Epithelial cell of esophagus (primary cell): ENCODE measurements around the gene SNTB2.
"Not testable (repeated sequence)": the region's sequence is repeated elsewhere in the genome, so short reads cannot be mapped to it uniquely, and the experiment has no call there.

Experiments
- DNase-seq: peaks from one replicate; pipeline ENCODE4 v3.0.0; 2010; ENCODE audit warnings: low read depth
- H3K4me3 ChIP-seq: 2 replicates; pipeline ENCODE4 v1.5.1; 2011; ENCODE audit warnings: mild to moderate bottlenecking, low read length, control low read depth
- TF ChIP-seq, protein P1 (sequence below): IDR thresholded peaks from 2 replicates; pipeline ENCODE4 v1.5.1; 2011; ENCODE audit warnings: low read depth, mild to moderate bottlenecking, low read length, control low read depth, inconsistent platforms; ENCODE audit not compliant: insufficient read depth; ENCODE audit errors: missing control alignments

SNTB2 gene

GRCh38 chr16:69294051-69294450 lies 107.1 kb downstream of the SNTB2 start:
- DNase-seq: peak; percentile 79
- TF ChIP-seq, protein P1, sequence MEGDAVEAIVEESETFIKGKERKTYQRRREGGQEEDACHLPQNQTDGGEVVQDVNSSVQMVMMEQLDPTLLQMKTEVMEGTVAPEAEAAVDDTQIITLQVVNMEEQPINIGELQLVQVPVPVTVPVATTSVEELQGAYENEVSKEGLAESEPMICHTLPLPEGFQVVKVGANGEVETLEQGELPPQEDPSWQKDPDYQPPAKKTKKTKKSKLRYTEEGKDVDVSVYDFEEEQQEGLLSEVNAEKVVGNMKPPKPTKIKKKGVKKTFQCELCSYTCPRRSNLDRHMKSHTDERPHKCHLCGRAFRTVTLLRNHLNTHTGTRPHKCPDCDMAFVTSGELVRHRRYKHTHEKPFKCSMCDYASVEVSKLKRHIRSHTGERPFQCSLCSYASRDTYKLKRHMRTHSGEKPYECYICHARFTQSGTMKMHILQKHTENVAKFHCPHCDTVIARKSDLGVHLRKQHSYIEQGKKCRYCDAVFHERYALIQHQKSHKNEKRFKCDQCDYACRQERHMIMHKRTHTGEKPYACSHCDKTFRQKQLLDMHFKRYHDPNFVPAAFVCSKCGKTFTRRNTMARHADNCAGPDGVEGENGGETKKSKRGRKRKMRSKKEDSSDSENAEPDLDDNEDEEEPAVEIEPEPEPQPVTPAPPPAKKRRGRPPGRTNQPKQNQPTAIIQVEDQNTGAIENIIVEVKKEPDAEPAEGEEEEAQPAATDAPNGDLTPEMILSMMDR: no peak

DNA sequence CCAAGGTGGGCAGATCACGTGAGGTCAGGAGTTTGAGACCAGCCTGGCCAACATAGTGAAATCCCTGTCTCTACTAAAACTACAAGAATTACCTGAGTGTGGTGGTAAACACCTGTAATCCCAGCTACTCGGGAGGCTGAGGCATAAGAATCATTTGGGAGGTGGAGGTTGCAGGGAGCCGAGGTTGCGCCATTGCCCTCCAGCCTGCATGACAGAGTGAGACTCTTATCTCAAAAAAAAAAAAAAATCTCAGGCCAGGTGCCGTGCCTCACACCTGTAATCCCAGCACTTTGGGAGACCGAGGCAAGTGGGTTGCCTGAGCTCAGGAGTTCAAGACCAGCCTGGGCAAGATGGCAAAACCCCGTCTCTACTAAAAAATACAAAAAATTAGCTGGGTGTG lies 109.8 kb downstream of the SNTB2 start:
- DNase-seq, H3K4me3 ChIP-seq: not testable (repeated sequence)

More at GRCh38 chr16:69294051-69294450, 107.1 kb downstream of the SNTB2 start:
- no peak overlapping the region for H3K4me3 ChIP-seq

DNA sequence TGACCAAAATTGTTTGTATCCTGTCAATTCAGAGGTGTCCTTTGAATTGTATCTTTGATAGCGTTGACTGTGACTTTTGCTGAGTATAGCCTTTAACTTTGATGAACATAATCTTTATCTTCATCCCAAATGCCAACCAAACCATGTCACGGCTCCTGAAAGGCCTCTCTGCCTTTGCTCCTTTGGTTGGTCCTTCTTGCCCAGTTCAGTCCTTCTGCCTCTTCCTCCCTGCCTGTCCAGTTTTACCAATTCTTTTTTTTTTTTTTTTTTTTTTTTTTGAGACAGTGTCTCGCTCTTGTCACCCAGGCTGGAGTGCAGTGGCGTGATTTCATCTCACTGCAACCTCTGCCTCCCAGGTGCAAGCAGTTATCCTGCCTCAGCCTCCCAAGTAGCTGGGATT lies 111.3 kb downstream of the SNTB2 start:
- DNase-seq: no peak
- H3K4me3 ChIP-seq: no peak overlapping the region
- TF ChIP-seq, protein P1: no peak

DNA sequence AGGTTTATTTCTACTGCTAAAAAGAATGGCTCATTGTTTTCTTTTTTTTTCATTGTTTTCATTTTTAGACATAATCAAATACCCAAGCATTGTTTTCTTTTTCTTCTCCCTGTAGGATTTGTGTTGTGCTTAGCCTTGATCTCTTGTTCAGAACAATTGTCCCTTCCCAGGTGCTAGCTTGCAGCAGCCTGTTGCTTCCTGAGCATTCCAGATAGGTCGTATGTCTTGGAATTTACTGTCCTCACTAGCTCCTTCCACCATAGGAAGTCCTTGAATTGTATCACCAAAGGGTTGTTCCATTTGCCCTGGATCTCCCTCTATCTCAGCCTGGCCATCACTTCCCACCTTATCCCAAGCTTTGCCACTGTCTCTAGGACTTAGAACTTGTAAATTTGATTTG lies 114.2 kb downstream of the SNTB2 start:
- TF ChIP-seq, protein P1: no peak
- no peak overlapping the region for H3K4me3 ChIP-seq
- no peak for DNase-seq

DNA sequence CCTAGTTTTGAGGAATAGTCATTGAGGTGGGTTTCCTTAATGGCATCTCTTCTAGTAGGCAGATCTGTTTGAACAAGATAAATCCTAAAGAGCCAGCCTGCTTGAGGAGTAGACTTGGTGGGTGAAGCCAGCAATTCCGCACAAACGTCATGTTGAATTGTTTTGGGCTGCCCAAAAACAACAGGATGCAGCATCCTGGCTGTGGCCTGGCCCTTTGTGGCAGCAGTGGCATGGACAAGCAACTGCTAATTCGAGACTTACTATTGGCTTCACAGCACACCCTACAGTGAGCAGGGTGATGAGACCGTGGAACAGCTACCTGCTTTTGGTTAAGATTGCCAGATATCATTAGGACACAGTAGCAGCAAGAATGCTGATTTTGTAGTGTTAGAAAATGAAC lies 114.9 kb downstream of the SNTB2 start:
- H3K4me3 ChIP-seq: no peak overlapping the region

DNA sequence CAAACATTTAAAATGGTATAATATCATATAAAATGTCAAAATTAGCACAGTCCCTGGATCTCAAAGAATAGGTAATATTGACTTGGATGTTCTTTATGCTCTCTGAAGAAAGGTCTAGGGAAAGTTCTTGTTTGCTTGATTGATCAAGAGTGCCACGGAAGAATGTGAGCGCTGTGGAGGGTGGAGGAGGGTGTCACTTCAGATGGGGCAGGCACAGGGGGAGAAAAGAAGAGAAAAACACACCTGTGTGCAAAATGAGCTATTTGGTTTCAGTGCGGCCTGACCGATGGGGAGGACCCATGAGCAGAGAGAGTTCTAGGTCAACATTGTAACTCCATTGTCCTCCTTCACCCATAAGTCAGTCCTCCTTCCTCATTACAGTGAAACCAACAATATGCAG lies 115.3 kb downstream of the SNTB2 start:
- DNase-seq: no peak
- TF ChIP-seq, protein P1: no peak

More for the DNA sequence above, 114.9 kb downstream of the SNTB2 start:
- TF ChIP-seq, protein P1: no peak
- no peak for DNase-seq

GRCh38 chr16:69306031-69306430 lies 119.1 kb downstream of the SNTB2 start:
- TF ChIP-seq, protein P1: no peak
- no peak for DNase-seq
- no peak overlapping the region for H3K4me3 ChIP-seq

More for the DNA sequence above, 115.3 kb downstream of the SNTB2 start:
- no peak overlapping the region for H3K4me3 ChIP-seq

- no peak overlapping the region for H3K4me3 ChIP-seq
- TF ChIP-seq, protein P1: no peak
- DNase-seq: no peak
These were observed 120.1 kb downstream of the SNTB2 start for GRCh38 chr16:69307091-69307490.
